Measurements from ENCODE around the gene CPNE9.
A peak's percentile ranks its signal among the peaks of the same experiment; 100 is the strongest.

The CPNE9 gene

DNA sequence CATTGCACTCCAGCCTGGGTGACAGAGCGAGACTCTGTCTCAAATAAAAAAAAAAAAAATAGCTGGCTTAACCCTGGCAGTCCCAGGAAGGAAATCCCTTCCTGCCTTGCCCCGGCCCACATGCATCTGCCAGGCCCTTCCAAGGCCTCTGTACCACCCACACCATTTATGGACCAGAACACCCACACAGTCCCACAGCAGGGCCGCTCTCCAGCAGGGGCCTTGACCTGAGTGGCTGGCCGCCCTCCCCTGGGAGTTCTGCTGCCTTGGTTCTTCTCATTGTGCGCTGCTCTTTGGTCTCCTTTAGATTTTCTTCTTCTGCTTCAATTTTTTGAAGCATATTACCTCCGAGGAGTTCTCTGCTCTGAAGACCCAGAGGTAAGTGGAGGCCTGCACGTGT lies 16.1 kb upstream of the CPNE9 start:
- no peak for DNase-seq (ENCODE audit: low spot score)

DNA sequence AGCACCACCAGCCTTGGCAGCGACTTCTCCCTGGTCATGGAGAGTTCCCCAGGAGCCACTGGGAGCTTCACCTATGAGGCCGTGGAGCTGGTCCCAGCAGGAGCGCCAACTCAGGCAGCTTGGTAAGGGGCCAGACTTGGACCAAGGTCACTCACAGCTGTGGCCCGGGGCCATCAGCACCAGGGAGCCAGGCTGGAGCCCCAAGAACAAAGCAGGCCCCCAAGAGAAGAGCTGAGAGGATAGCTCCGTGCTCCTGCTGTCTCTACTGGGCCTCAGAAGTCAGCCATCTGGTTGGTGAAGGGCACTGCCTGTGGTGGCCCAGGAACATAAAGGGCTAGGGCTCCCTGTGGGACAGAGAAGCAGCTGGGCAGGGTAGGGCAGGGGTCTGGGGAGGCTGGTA lies 14.7 kb upstream of the CPNE9 start:
- DNase-seq (ENCODE audit: low spot score), result no peak

DNA sequence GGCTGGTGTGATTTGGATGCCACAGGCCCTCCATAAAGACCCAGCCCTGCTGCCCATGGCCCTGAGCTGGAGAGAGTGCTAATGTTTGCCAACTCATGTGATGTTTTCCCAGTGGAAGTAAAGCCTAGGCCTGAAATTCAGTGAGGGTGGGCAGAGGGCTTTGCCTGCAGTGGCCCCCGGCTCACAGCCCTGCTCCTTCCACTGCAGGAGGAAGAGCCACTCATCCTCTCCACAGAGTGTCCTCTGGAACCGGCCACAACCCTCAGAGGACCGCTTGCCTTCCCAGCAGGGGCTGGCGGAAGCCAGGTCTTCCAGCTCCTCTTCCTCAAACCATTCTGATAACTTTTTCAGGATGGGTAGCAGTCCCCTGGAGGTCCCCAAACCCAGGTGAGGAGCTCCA lies 13.9 kb upstream of the CPNE9 start:
- DNase-seq (ENCODE audit: low spot score), result no peak

DNA sequence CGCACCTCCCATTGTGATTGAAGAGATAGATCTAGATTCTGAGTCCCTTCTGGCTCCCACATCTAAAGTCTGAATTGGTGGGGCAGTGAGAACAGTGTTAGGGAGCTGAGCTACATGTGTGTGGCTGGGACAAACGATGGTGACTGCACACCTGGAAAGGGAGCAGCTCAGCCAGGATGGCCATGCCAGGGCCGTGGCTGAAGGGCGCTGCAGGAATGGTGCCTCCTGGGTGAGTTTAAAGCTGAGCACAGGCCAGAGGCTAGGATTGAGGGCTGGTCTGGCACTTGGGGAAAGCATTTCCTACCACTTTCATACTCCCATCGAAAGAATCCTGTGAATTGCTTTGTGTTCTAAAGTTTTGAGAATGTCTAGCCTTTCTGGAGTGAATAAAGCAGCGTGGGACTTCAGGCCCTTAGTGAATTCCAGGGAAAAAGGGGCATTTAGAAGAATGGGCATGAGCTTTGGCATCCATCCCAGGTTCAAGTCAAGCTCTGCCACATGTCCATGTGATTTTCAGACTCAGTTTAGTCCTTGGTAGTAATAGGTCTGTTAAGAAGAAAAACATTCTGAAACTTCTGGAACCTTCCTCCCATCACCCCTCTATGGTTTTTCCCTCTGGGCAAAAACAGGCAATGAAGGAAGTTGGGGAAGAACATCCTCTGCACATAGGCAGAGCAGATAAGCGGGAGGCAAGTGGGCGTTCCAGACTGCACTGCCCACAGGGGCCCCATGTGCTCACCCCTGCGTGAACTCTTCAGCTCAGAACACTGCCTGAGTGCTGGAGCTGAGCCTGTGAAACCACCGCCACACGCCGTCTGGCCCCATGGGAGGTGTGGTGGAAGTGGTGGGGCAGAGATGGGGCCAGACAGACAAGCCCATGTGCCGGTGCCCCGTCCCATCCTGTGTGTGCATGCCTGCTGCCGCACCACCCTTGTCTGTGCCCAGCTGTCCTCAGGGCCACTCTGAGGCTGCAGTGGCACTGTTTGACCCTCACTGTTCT lies 12.9 kb upstream of the CPNE9 start:
- DNase-seq (ENCODE audit: low spot score), result no peak

DNA sequence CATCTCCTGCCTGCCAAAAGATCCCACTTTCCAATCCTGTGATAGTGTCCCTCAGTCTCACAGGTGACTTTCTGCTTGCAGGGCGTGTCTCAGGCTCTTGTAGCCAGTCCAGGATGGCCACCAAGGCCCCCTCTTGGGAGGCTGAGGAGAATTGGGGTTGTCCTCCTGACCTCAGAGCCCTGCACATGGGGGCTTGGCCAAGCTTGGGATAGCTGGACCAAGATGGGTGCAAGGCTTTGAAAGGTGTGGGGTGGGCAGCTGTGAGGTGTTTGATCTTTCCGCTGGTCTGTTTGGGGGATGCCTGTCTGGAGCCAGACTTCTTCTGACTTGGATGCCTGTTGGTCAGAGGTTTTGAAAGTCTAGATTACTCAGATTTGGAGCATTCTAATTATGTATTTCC lies 12.0 kb upstream of the CPNE9 start:
- no peak for DNase-seq (ENCODE audit: low spot score)

DNA sequence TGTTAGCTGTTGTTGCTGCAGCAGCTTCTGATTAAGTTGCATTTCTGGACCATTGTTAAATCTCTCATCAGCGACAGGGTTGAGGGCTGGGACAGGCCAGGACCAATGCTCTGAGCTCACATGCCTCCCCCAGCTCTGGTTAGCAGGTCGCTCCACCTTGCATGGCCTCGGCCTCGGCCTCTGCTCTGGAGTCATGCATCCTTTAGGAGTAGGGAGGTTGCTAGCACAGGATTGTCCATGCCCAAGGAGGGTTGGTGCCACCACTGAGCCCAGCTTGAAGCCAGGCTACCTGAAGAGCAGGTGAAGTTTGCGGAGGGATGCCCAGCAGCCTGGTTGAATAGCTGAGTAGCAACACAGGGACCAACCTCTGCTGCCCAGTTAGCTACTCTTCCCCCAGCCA lies 11.2 kb upstream of the CPNE9 start:
- DNase-seq (ENCODE audit: low spot score), result no peak

DNA sequence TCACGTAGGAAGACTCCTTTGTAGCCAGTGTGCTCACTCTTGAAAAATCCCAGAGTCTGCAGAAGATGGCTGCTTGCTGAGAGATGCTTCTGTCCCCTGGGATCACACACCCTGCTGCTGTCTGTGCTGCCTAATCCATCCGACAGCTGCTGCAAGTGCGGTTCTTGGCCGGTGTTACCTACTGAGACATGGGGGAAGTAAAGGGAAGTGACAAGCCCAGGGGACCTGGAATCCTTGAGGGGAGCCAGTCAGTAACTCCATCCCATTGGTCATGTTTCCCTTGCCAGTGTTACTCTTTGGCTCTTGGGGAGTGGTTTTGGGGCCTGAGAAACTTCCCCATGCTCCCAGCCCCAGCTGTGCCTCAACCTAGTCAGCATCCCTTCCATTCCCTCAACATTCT lies 8.3 kb upstream of the CPNE9 start:
- DNase-seq (ENCODE audit: low spot score), result no peak

DNA sequence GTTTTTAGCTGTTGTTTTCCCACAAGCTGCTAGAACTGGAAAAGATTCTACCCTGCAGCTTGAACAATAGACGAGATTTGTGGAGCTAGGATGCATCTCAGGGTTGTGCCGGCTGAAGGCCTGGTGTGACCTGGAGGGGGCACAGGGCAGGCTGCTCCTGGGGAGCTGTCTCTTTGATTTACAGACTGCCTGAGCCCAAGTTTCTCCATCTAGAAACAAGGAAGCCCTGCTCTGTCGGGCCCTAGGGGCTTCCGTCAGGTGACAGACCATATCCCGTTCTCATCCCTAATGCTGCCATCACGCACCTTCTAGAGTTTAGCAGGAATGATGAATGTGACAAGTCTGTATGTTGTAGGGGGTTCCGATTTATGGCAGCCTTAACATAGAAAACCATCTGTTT lies 7.9 kb upstream of the CPNE9 start:
- DNase-seq (ENCODE audit: low spot score), result no peak

DNA sequence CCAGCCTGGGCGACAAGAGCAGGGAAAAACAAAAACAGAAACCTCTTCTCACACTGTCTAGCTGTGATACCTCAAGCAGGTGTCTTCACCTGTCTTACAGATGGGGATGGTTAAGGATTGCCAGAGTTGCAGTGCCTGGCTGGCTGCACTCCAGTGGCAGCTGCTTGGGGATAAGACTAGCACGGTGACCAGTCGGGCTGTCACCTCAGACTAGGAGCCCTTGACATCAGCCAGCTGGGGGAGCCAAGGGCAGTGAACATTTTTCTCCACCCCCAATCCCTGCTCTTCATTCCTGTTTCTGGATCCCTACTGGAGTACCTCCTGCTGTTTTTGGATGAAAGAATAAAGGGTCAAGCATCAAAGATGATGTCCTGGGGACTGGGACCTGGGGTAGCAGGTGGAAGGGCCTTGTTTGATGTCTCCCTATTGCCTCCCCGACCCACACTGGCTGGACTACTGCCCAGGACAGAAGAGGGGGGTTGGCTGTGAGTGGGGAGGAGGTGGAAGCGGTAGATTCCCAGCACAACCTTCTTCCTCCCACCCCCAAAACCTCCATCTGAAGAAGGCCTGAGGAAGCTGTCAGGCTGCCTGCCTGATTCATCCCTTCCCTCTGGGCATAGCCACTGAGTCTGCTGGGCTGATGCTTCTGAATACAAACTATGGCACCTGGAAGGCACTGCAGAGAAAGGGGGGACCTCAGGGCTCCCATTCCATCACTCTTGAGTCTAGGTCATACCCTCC lies 7.0 kb upstream of the CPNE9 start:
- no peak for DNase-seq (ENCODE audit: low spot score)

DNA sequence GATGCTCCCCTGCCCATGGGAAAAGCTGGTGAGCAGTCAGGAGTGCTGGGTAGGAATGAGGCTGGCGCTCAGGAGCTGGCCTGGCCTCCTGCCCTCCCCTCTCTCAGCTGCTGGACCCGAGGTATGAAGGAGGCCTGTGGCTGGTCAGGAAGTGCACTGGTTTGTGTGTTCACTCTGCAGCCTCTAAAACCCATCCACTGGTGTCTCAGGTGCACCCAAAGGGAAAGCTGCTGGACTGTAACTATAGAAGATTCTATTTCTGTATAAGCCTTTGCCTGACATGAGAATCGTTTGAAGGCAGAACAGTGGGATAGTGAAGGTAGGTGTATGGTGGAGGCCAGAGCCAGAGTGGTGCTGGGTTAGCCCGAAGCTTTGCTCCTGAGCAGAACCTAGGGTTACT lies 5.7 kb upstream of the CPNE9 start:
- no peak for DNase-seq (ENCODE audit: low spot score)

DNA sequence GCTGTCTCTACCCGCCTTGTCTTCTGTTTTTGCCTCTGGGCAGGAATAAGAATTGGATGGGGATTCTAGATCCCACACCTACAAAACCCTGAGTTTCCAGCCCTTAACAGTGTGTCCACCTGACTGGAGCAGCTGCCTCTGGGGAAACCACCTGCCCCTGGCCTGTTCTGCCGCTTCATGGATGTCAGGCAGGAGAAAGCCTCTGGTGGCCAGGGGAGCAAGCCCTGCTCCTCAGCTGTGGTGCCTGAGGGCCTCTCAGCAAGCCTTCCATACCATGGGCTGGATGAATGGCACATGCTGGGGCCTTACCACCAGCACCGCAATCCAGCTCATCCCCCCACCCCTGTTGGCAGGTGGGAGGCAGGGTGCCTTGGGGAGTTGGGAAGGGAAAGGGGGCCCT lies 5.3 kb upstream of the CPNE9 start:
- DNase-seq (ENCODE audit: low spot score), result no peak

DNA sequence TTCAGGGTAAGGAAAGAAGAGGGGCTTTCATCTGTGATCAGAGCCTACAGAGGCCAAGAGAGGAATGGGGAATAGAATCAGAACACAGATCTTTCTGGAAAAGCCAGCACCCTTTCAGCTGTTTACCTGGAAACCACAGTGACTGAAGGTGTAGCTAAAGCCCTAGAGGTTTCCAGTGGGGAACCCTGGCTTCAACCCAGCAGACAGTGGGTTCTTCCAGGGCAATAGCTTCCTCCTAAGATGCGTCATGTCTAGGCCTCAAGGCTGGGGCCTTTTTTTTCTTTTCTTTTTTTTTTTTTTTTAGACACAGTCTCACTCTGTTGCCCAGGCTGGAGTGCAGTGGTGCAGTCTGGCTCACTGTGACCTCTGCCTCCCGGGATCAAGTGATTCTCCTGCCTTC lies 3.1 kb upstream of the CPNE9 start:
- DNase-seq (ENCODE audit: low spot score), result peak; percentile 15

DNA sequence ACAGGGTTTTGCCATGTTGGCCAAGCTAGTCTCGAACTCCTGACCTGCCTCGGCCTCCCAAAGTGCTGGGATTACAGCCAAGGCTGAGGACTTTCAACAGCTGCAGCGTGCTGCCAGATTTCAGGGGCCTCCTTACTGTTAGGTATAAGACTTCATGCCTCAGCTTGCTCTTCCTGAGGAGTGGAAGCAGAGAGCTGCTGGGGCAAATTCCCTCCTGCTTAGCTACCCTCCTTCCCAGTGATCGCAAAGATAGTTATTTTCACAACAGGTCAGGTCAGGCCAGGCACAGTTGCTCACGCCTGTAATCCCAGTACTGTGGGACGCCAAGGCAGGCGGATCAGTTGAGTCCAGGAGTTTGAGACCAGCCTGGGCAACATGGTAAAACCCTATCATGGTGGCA lies 2.6 kb upstream of the CPNE9 start:
- no peak for DNase-seq (ENCODE audit: low spot score)

DNA sequence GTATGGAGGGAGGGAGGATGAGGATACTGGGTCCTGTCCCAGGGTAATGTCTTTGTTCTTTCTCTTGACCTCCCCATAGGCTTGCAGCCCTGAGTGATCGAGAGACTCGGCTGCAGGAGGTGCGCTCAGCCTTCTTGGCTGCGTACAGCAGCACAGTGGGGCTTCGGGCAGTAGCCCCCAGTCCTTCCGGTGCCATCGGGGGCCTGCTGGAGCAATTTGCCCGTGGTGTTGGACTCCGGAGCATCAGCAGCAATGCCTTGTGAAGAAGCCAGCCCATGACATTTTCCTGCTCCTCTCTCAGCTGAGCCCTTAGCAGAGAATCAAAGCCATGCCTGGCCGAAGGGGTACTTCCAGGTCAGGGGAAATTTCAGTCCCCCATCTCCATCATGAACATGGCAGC lies 1.9 kb upstream of the CPNE9 start:
- no peak for DNase-seq (ENCODE audit: low spot score)

DNA sequence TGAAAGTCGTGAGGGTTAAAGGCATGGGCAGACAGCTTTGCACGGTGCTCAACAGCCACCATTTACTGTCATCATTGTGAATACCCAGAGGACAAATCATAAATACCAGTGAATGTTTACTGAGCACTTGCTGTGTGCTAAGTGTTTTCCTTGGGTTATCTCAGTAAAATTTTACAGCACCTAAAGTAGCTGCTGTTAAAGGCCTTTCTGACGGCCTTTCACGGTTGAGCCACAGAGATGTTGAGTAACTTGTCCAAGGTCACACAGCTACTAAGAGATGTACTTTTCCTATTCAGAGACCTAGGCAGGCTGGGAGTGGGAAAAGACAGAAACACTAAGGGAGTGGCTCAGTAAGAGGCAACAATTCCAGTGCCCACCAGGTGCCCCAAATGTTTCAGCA lies 393 bp upstream of the CPNE9 start:
- DNase-seq (ENCODE audit: low spot score), result no peak

DNA sequence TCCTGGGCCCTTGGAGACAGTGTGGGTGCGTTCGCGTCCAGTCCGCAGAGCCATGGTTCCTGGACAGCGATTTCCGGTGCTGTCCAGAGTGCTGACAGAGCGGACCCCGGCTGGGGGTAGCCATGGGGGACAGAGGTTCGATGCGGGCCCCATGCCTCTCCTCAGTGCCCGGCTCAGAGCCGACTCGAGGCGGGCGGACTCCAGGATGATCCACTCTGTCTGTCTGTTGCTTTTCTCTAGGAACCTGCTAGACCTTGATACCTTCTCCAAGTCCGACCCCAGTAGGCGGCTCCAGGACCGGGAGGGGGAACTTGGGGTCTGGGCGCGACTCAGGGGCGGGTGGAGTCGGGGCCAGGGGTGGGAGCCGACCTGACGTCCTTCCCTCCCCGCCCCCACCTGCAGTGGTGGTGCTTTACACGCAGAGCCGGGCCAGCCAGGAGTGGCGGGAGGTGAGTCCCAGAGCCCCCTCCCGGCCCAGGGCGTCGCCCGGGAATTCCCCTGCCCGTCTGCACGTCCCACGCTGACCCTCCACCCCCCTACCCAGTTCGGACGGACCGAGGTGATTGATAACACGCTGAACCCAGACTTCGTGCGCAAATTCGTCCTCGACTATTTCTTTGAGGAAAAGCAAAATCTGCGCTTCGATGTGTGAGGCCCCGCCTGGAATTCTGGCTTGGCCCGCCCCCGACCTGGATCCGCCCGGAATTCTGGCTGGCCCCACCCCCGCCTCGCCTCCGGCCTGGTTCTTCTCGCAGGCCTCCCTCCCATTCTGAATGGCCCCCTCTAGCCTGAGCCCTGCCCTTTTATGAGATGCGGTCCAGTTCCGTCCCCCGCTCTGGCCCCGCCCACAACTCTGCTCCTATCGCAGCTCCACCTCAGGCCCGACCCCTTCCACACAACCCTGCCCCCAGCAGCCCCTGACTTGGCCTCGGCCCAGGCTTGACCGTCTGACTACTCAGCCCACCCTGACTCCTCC lies 1.0 kb downstream of the CPNE9 start:
- peak; percentile 26 for DNase-seq (ENCODE audit: low spot score)

DNA sequence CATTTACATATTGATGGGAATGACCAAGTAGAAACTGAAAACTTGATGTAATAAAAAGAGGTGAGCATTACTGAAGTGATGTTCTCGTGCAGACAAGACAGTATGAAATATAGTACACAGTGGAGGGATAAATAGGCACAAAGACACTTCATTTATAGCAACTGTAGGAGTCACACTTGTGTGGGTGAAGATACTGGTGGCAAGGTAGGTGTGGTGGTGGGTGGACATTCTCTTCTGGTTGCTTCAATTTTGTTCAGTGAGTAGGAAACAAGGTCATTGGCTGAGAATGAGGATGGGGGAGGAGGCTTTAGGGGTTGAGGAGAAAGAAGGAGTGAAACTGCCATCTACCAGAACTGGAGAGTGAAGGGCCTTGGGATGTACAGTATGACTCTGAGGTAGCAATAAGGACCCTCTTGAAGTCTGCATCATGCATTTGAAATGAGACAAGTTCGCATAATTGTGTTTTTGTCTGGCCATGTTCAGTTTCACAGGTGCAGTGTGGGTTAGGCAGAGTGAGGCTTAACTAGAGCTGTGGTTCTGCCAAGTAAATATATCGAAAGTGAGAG lies 6.6 kb downstream of the CPNE9 start:
- no peak for DNase-seq (ENCODE audit: low spot score)

DNA sequence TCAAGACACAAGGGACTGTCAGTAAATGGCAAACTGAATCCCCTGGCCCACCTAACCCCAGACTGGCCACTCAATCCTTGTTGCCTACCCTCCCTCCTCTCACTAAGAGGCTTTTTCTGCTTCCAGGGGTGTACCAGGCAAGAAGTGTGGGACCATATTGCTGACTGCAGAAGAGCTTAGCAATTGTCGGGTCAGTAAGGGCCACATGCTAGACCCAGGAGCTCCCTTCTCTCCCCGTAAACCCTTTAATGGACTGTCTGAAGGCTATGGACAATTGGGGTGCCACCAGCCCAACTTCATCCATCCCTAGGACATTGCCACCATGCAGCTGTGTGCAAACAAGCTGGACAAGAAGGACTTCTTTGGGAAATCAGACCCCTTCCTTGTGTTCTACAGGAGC lies 8.8 kb downstream of the CPNE9 start:
- DNase-seq (ENCODE audit: low spot score), result no peak

DNA sequence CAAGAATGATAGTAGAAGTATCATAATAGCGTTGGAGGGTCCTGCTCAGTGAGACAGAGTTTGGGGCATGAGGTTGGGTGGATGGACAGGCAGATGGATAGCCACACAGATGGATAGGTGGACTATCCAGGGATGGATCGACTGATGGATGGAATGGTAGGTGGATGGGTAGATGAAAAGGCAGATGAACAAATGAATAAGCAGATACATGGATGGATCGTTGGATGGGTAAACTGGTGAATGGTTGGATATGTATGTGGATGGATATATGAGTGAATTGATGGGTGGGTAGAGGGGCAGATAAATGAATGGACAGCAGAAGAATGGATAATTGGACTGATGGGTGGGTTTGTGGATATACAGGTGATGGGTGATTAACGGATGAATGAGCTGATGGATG lies 9.5 kb downstream of the CPNE9 start:
- DNase-seq (ENCODE audit: low spot score), result no peak

DNA sequence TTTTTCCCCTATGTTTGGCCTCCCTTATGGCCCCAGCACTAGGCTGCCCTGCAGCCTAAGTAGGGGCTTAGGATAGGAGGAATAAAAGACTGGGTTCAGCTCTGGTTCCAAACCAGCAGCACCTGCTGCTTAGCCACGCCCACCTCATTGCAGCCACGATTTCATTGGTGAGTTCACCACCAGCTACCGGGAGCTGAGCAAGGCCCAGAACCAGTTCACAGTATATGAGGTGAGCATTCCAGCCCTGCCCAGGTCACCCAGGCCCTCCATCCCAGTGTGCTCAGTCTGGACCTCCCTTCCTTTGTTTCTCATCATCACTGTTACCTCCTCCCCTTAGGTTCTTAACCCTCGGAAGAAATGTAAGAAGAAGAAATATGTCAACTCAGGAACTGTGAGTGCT lies 11.5 kb downstream of the CPNE9 start:
- no peak for DNase-seq (ENCODE audit: low spot score)

DNA sequence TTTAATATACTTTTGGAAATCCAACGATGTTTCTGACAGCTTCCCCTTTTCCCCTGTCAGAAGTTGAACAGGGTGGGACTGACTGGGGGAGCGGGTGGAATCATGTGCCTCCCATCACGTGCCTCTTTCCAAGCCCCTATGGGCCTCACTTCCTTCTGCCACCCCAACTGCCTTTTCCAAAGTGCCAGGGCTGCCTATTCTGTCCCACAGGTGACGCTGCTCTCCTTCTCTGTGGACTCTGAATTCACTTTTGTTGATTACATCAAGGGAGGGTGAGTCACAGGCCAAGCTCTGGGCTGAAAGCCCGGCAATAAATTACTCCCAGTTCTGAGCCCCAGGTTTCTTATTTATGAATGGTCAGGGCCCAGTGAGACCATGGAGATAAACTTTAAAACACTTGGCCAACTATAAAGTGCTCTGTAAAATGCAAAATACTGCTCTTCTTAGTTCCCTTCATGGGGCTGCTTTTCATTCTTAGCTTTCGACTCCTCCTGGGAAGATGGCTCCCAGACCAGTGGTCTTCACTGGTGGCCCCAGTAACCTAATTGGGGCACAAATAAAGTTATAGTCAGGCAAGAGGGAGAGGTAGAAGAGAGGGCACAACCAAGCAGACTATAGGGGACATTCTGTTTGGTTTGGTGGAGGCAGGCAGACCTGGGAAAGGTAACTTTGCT lies 12.3 kb downstream of the CPNE9 start:
- peak; percentile 87 for DNase-seq (ENCODE audit: low spot score)

Measured in kidney tubule cell (primary cell).